NB4 (cell line): ENCODE results near the gene ARSB.

Source experiments
- CTCF ChIP-seq: IDR thresholded peaks from one replicate; pipeline ENCODE4 v1.5.1; 2012; ENCODE audit warnings: low read depth, low read length
- MAX ChIP-seq: IDR thresholded peaks from 2 replicates; pipeline ENCODE4 v1.6.1; 2011; ENCODE audit warnings: low read depth, low read length
- MYC ChIP-seq: IDR thresholded peaks from 2 replicates; pipeline ENCODE4 v1.6.1; 2011; ENCODE audit warnings: low read depth, low read length
- POLR2A ChIP-seq: IDR thresholded peaks from 2 replicates; pipeline ENCODE4 v1.6.1; 2011; ENCODE audit warnings: mild to moderate bottlenecking; ENCODE audit not compliant: insufficient read length; ENCODE audit errors: extremely low read depth

GRCh38 chr5:78731884-78732283 is 253.2 kb downstream of the ARSB start:
- TF ChIP-seq CTCF (no peak), POLR2A (no peak), MAX (no peak), MYC (no peak)
